Upper lobe of right lung (tissue), 1 donor: ENCODE measurements around the gene OARD1. TPM values are rescaled to one million over a fixed set of nuclear protein-coding genes. Genes with fewer than 3 reads are reported as not detected.

Experiments
- ATAC-seq: fragments of 200-7000 bp; cut with Tn5 transposase; one replicate; pipeline ENCODE4 v1.9.1; 2020; ENCODE audit warnings: mild to moderate bottlenecking, moderate library complexity
- DNase-seq: peaks from one replicate; pipeline ENCODE4 v3.0.0-alpha.2; 2020
- H3K27ac ChIP-seq: fragments of 200-600 bp; one replicate; pipeline ENCODE4 v1.8.0; 2022
- H3K27me3 ChIP-seq: fragments of 200-600 bp; one replicate; pipeline ENCODE4 v1.8.0; 2022; ENCODE audit warnings: mild to moderate bottlenecking
- H3K36me3 ChIP-seq: fragments of 200-600 bp; one replicate; pipeline ENCODE4 v1.8.0; 2022
- H3K4me1 ChIP-seq: fragments of 200-600 bp; one replicate; pipeline ENCODE4 v1.8.0; 2022
- H3K4me3 ChIP-seq: fragments of 200-600 bp; one replicate; pipeline ENCODE4 v1.8.0; 2022; ENCODE audit warnings: mild to moderate bottlenecking
- H3K9me3 ChIP-seq: fragments of 200-600 bp; one replicate; pipeline ENCODE4 v1.8.0; 2022
- intact Hi-C: fragments of 100-400 bp; cut with DNase I; formaldehyde crosslinking; loops from one replicate; pipeline ENCODE4 v1.11.0; 2022
- total RNA-seq: library from RNA; stranded (reverse); fragmentation: NEBNext Ultra II Directional; extraction: Animal tissue kit (Norgen Biotek cat#: 25700); gene quantifications from one replicate; pipeline ENCODE4 v1.2.1, GENCODE V29; 2021
- TF ChIP-seq, protein P1 (sequence below): fragments of 200-600 bp; IDR thresholded peaks from one replicate; pipeline ENCODE4 v1.8.0; 2022; ENCODE audit warnings: antibody characterized with exemption
- donor health status: DM: no; HTN: yes; CAD: no; lungs with severe emphysema.

OARD1 gene
- total RNA-seq, 1 donor from 2014 or later, result 22.1 TPM

DNA sequence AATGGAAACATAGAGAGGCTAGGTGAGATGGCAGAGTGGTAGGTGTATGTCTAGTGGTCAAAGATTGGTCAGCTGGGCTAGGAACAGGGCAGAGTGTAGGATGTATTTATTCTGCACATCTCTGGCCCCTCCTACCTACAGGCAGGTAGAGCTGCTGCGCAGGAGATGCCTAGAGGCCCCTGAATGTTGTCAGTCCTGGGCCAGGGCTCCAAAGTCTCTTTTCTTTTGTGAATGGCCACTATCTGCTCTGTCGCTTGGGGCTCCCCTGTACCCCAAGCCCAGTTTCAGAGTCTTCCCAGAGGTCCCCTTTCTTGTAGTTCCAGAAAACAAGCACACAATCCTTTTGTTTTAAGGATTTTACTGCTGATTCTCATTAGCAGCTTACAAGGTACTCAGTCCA, 24.9 kb downstream of the OARD1 start:
- DNase-seq (no peak), ATAC-seq (no peak)
- Histone ChIP-seq H3K27me3 (no peaks in the 10 kb centered on the region), H3K4me3 (no peak overlapping the region), H3K36me3 (no peaks in the 10 kb centered on the region), H3K27ac (no peak overlapping the region), H3K9me3 (no peaks in the 10 kb centered on the region), H3K4me1 (no peaks in the 10 kb centered on the region)
- intact Hi-C loops, result no loop called here
- TF ChIP-seq, protein P1, sequence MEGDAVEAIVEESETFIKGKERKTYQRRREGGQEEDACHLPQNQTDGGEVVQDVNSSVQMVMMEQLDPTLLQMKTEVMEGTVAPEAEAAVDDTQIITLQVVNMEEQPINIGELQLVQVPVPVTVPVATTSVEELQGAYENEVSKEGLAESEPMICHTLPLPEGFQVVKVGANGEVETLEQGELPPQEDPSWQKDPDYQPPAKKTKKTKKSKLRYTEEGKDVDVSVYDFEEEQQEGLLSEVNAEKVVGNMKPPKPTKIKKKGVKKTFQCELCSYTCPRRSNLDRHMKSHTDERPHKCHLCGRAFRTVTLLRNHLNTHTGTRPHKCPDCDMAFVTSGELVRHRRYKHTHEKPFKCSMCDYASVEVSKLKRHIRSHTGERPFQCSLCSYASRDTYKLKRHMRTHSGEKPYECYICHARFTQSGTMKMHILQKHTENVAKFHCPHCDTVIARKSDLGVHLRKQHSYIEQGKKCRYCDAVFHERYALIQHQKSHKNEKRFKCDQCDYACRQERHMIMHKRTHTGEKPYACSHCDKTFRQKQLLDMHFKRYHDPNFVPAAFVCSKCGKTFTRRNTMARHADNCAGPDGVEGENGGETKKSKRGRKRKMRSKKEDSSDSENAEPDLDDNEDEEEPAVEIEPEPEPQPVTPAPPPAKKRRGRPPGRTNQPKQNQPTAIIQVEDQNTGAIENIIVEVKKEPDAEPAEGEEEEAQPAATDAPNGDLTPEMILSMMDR, result no peak

DNA sequence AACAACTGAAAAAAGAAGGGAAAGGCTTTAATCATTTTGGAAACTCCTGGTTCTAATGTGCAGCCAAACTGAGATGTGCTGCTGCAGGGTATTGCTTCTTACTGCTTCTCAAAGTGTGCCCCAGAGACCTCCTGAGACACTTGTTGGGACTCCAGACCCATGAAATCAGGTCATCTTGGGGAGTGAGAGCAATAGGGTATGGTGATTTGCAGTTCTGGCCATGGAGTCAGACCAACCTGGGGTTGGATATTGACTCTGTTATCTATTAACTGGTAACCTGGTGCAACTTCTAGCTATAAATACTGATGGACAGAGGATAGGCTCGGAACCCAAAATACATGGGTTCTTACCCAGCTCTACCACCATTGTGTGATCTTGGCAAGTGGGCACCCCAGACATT, 26.1 kb downstream of the OARD1 start:
- TF ChIP-seq, protein P1, result no peak
- Histone ChIP-seq H3K4me3 (no peak overlapping the region), H3K27me3 (no peaks in the 10 kb centered on the region), H3K36me3 (no peaks in the 10 kb centered on the region), H3K4me1 (no peaks in the 10 kb centered on the region), H3K9me3 (no peaks in the 10 kb centered on the region), H3K27ac (no peak overlapping the region)
- intact Hi-C loops, result no loop called here
- DNase-seq (no peak), ATAC-seq (no peak)

DNA sequence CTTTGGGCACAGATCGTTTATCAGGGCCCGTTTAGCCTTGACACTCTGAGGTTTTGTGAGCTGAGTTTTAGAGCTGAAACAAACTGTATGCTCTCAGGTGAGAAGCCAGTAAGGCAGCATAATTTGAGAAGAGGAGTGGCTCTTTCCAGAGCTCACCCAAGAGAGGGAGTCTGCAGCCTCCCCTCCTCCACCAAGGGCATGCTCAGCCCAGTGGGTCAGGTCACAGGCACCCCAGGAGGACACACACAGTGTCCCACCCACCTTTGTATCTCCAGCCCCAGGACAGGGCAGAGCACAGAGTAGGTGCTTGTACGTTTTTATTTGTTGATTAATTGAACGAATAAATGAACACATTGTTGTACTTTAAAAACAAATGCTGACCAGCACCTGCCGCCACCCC, 26.5 kb downstream of the OARD1 start:
- intact Hi-C loops, result no loop called here
- Histone ChIP-seq H3K27ac (no peak overlapping the region), H3K9me3 (no peaks in the 10 kb centered on the region), H3K27me3 (no peaks in the 10 kb centered on the region), H3K4me1 (no peaks in the 10 kb centered on the region), H3K4me3 (no peak overlapping the region), H3K36me3 (no peaks in the 10 kb centered on the region)
- TF ChIP-seq, protein P1, result no peak
- DNase-seq, result no peak
- ATAC-seq, result no peak

DNA sequence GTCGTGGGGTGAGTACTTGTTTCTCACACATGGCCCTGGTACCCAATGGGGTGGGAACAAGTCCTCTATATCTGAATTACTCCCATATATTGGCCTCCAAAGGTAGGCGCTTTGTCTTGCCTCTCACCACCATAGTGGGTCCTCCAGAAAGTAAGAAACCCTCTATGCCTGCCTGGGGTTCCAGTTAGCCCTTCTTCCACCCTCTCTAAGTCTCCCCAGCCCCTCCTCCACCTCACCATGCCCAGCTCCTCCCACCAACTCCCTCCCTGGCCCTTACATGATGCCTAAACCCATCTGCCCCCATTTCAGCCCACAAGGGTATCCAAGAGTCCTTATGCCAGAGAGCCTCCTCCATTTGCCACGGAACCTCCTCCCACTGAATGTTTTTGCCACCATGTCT, 29.0 kb downstream of the OARD1 start:
- DNase-seq, result no peak
- H3K27me3 ChIP-seq, result no peaks in the 10 kb centered on the region
- TF ChIP-seq, protein P1, result no peak
- H3K36me3 ChIP-seq, result no peaks in the 10 kb centered on the region
- H3K4me3 ChIP-seq, result no peak overlapping the region
- H3K4me1 ChIP-seq, result no peaks in the 10 kb centered on the region
- H3K9me3 ChIP-seq, result no peaks in the 10 kb centered on the region
- ATAC-seq, result no peak
- intact Hi-C loops, result no loop called here
- no peak overlapping the region for H3K27ac ChIP-seq

DNA sequence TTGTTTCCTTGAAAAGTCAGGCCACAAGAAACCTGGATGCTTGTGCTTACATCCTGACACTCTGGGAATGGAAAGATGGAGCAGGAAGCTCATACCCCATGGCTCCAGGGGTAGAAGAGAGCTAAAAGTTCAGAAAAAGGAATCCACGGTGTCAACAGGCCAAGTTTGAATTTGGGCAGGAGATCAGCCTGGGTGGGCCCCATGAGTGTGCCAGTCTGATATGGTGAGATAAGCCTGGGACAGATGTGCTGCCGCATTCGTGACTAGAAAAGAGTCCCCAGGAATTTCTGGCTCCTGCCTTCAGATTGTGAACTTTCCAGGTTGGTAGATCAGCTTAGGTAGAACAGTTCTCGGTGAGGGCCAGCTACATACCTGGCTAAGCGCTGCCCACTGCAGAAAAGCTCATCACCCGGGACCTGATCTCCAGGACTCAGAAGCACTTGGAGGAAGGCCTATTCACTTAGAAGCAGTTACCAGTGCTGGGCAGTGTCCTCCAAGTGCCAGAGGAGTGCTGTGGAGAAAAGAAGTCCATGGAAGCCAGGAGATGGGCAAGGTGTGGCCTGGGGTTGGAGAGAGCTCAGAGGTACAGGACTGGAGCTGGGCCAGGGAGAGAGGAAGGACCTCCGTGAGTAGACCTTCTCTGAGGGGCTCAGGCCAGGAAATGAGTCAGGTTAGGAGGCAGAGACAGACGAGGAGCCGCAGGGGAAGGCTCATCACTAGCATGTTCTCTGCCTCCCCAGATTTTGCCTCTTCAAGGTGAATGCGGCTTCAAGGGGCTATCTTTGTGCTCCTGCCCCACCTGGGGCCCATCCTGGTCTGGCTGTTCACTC, 29.7 kb downstream of the OARD1 start, which contains the start of gene TSPO2:
TSPO2 (plus strand) TSS at position 242 of the 830 bp plus-strand sequence; CDS start at position 761, 519 bp downstream.
- TF ChIP-seq, protein P1, result no peak
- Histone ChIP-seq H3K27ac (no peak within 1 kb of the TSS), H3K4me3 (no peak within 1 kb of the TSS), H3K9me3 (no peaks in the 10 kb centered on the region), H3K27me3 (no peaks in the 10 kb centered on the region), H3K36me3 (no peaks in the 10 kb centered on the region), H3K4me1 (no peaks in the 10 kb centered on the region)
- DNase-seq, result no peak
- intact Hi-C loops, result no loop called here
- ATAC-seq, result no peak
